ENCODE data around the gene CENPA. TPM values are rescaled to one million over a fixed set of nuclear protein-coding genes. Genes with fewer than 3 reads are reported as not detected.
"Not testable (repeated sequence)": the region's sequence is repeated elsewhere in the genome, so short reads cannot be mapped to it uniquely, and the experiment has no call there.

Gene CENPA
- total RNA-seq, 3 donors from 2014 or later (not counting 1 experiment from before 2014, with no cell fraction given): 0.38 to 0.52 (median 0.50) TPM

- Mint-ChIP-seq H3K36me3 (no peaks in the 10 kb centered on the region), H3K9me3 (no peaks in the 10 kb centered on the region), H3K27ac (no peak overlapping the region), H3K4me3 (no peak overlapping the region), H3K27me3 (ENCODE audit: low read depth in 2 of 2) (no peaks in the 10 kb centered on the region), H3K4me1 (no peaks in the 10 kb centered on the region)
- no peak for ATAC-seq
- Histone ChIP-seq H3K9me3 (ENCODE audit: control insufficient read depth, insufficient read depth, low read length) (no peaks in the 10 kb centered on the region), H3K36me3 (ENCODE audit: control insufficient read depth, insufficient read depth, low read length) (no peaks in the 10 kb centered on the region), H3K27ac (ENCODE audit: low read length) (no peak overlapping the region), H3K4me3 (ENCODE audit: low read length) (no peak overlapping the region), H3K4me1 (ENCODE audit: control insufficient read depth, insufficient read depth, low read length) (no peaks in the 10 kb centered on the region), H3K27me3 (ENCODE audit: control insufficient read depth, insufficient read depth, low read length) (no peaks in the 10 kb centered on the region)
- no peak for DNase-seq
- 97% methylated on average over 2 of the region's 3 CpGs for WGBS (ENCODE audit: insufficient coverage)
- intact Hi-C loops (cut with micrococcal nuclease): no loop called here
- TF ChIP-seq CTCF (IDR thresholded peaks at IDR 0.05): no peak
Observed at GRCh38 chr2:26793518-26793917, 7.7 kb downstream of the CENPA start.

- intact Hi-C loops (cut with micrococcal nuclease); H3K27ac Mint-ChIP-seq; H3K27ac ChIP-seq (ENCODE audit: low read length); H3K9me3 Mint-ChIP-seq; H3K27me3 Mint-ChIP-seq (ENCODE audit: low read depth in 2 of 2); H3K4me1 Mint-ChIP-seq; H3K36me3 Mint-ChIP-seq; H3K9me3 ChIP-seq (ENCODE audit: control insufficient read depth, insufficient read depth, low read length); H3K4me1 ChIP-seq (ENCODE audit: control insufficient read depth, insufficient read depth, low read length); ATAC-seq; H3K4me3 Mint-ChIP-seq; H3K4me3 ChIP-seq (ENCODE audit: low read length); DNase-seq; H3K36me3 ChIP-seq (ENCODE audit: control insufficient read depth, insufficient read depth, low read length); H3K27me3 ChIP-seq (ENCODE audit: control insufficient read depth, insufficient read depth, low read length): not testable (repeated sequence)
- 99% methylated on average over 12 of the region's 17 CpGs for WGBS (ENCODE audit: insufficient coverage)
Observed at GRCh38 chr2:26795135-26795534, 9.3 kb downstream of the CENPA start.

- TF ChIP-seq CTCF (IDR thresholded peaks at IDR 0.05): no peak
- Mint-ChIP-seq H3K4me3 (no peak overlapping the region), H3K27ac (no peak overlapping the region), H3K36me3 (no peaks in the 10 kb centered on the region), H3K4me1 (no peaks in the 10 kb centered on the region), H3K9me3 (no peaks in the 10 kb centered on the region), H3K27me3 (ENCODE audit: low read depth in 2 of 2) (no peaks in the 10 kb centered on the region)
- Histone ChIP-seq H3K4me1 (ENCODE audit: control insufficient read depth, insufficient read depth, low read length) (no peaks in the 10 kb centered on the region), H3K9me3 (ENCODE audit: control insufficient read depth, insufficient read depth, low read length) (no peaks in the 10 kb centered on the region), H3K27ac (ENCODE audit: low read length) (no peak overlapping the region), H3K27me3 (ENCODE audit: control insufficient read depth, insufficient read depth, low read length) (no peaks in the 10 kb centered on the region), H3K4me3 (ENCODE audit: low read length) (no peak overlapping the region), H3K36me3 (ENCODE audit: control insufficient read depth, insufficient read depth, low read length) (no peaks in the 10 kb centered on the region)
- intact Hi-C loops (cut with micrococcal nuclease): no loop called here
- ATAC-seq: no peak
- WGBS (ENCODE audit: insufficient coverage): 93% methylated on average over 4 of the region's 4 CpGs
- no peak for DNase-seq
Observed at GRCh38 chr2:26801328-26801727, 15.5 kb downstream of the CENPA start.

- no peak for TF ChIP-seq CTCF (IDR thresholded peaks at IDR 0.05)
- no peak overlapping the region for H3K27ac Mint-ChIP-seq
- intact Hi-C loops (cut with micrococcal nuclease): no loop called here
Observed at GRCh38 chr2:26801796-26802195, 15.9 kb downstream of the CENPA start.

More at GRCh38 chr2:26801796-26802195, 15.9 kb downstream of the CENPA start:
- Mint-ChIP-seq H3K4me1 (no peaks in the 10 kb centered on the region), H3K36me3 (no peaks in the 10 kb centered on the region), H3K27me3 (ENCODE audit: low read depth in 2 of 2) (no peaks in the 10 kb centered on the region), H3K4me3 (no peak overlapping the region), H3K9me3 (no peaks in the 10 kb centered on the region)
- WGBS (ENCODE audit: insufficient coverage): 98% methylated on average over 7 of the region's 7 CpGs
- Histone ChIP-seq H3K36me3 (ENCODE audit: control insufficient read depth, insufficient read depth, low read length) (no peaks in the 10 kb centered on the region), H3K27me3 (ENCODE audit: control insufficient read depth, insufficient read depth, low read length) (no peaks in the 10 kb centered on the region), H3K4me3 (ENCODE audit: low read length) (no peak overlapping the region), H3K4me1 (ENCODE audit: control insufficient read depth, insufficient read depth, low read length) (no peaks in the 10 kb centered on the region), H3K9me3 (ENCODE audit: control insufficient read depth, insufficient read depth, low read length) (no peaks in the 10 kb centered on the region), H3K27ac (ENCODE audit: low read length) (no peak overlapping the region)
- ATAC-seq: no peak
- no peak for DNase-seq
